ENCODE results near the gene GPR101. TPM values are rescaled to one million over a fixed set of nuclear protein-coding genes. Genes with fewer than 3 reads are reported as not detected.

Gene GPR101
- total and polyA plus RNA-seq, 2 of the 4 experiments (the other 2 are of a cell fraction), result not detected

GRCh38 chrX:137031517-137032340 lies 2.1 kb downstream of the GPR101 start:
- BruUV-seq (replicated peaks), result no TSS peak

More at GRCh38 chrX:137031517-137032340, 2.1 kb downstream of the GPR101 start:
- Histone ChIP-seq H4K20me1 (ENCODE audit: insufficient read depth, low read length) (no peaks in the 10 kb centered on the region), H2BK5ac (ENCODE audit: low read depth, low read length, poor library complexity, severe bottlenecking) (no peak overlapping the region), H3K4me3 (ENCODE audit: insufficient read depth, low read depth, low read length) (peak overlapping the region; percentile 41; the same call in 1 of the 2 replicates), H4K5ac (ENCODE audit: low read depth, low read length) (no peak overlapping the region), H3K23ac (ENCODE audit: low read depth, low read length) (no peak overlapping the region), H3K14ac (replicated peaks; ENCODE audit: low read depth, low read length) (no peak overlapping the region), H3K18ac (ENCODE audit: low read depth, low read length) (no peak overlapping the region), H3K27ac (ENCODE audit: insufficient read depth, low read length) (no peak overlapping the region), H2BK20ac (ENCODE audit: low read depth, low read length) (no peak overlapping the region), H3K9me1 (ENCODE audit: insufficient read depth, low read length) (no peaks in the 10 kb centered on the region), H3K56ac (ENCODE audit: extremely low read depth, insufficient read depth, low read length) (no peak overlapping the region), H3K4ac (ENCODE audit: low read depth, low read length) (no peak overlapping the region), H3K27me3 (ENCODE audit: control insufficient read depth, insufficient read depth, low read length) (peaks cover 19% of the 10 kb centered on the region), H2AK9ac (replicated peaks; ENCODE audit: low read depth, low read length, poor library complexity) (no peak overlapping the region), H3K9ac (ENCODE audit: low read depth, low read length) (no peak overlapping the region), H2BK120ac (ENCODE audit: low read depth, low read length) (no peak overlapping the region), H2AFZ (replicated peaks; ENCODE audit: low read length, poor library complexity) (peak overlapping the region; percentile 73), H2BK15ac (ENCODE audit: low read depth, low read length) (no peak overlapping the region), H4K91ac (ENCODE audit: insufficient read depth, low read depth, low read length) (no peak overlapping the region), H3K36me3 (ENCODE audit: control insufficient read depth, insufficient read depth, low read length) (no peaks in the 10 kb centered on the region), H4K8ac (ENCODE audit: low read depth in 2 of 2, low read length in 2 of 2) (no peak overlapping the region), H3K4me1 (ENCODE audit: control insufficient read depth, insufficient read depth, low read length) (no peaks in the 10 kb centered on the region), H3K4me2 (ENCODE audit: low read depth, low read length) (peak overlapping the region; percentile 50), H2AK5ac (ENCODE audit: low read depth, low read length) (no peak overlapping the region), H3K9me3 (ENCODE audit: control insufficient read depth, insufficient read depth, low read length) (peaks cover 6% of the 10 kb centered on the region; the same call in 1 of the 2 replicates), H3K79me1 (ENCODE audit: low read depth in 1 of 2, low read length in 2 of 2) (no peaks in the 10 kb centered on the region)
- TF ChIP-seq POLR2A (IDR thresholded peaks at IDR 0.05; ENCODE audit: low read depth, low read length), result no peak
- TF ChIP-seq MXI1 (IDR thresholded peaks at IDR 0.05; ENCODE audit: borderline replicate concordance, low read depth, low read length), result no peak
- dilution Hi-C loops (cut with HindIII; ENCODE audit: low sequenced_read_pairs, unreplicated experiment), result no loop called here
- ChIA-PET POLR2A (ENCODE audit: unreplicated experiment) (no interaction called here), CTCF (no interaction called here)
- in situ Hi-C loops (cut with MboI; ENCODE audit: low sequenced_read_pairs), result no loop called here
- ATAC-seq (ENCODE audit: low read depth) (peak; percentile 81), DNase-seq (peak; percentile 10)
- WGBS, 2 experiments (ENCODE audit: extremely low coverage in 2 of 2, insufficient read length in 1 of 2), result 45% methylated on average over 32 of the region's 49 CpGs; no CpG with 5 or more reads in 1 of the 2 experiments
- intact Hi-C loops (cut with micrococcal nuclease), result no loop called here
